NCI-H2107 (cell line): Measurements from ENCODE around the gene R3HDM2.
A peak's percentile ranks its signal among the peaks of the same experiment; 100 is the strongest.
"Not testable (repeated sequence)": the region's sequence is repeated elsewhere in the genome, so short reads cannot be mapped to it uniquely, and the experiment has no call there.

Experiments used
- DNase-seq: peaks from one replicate; lab custom pipeline; 2025; lab: John Stamatoyannopoulos, UW

R3HDM2 gene

DNA sequence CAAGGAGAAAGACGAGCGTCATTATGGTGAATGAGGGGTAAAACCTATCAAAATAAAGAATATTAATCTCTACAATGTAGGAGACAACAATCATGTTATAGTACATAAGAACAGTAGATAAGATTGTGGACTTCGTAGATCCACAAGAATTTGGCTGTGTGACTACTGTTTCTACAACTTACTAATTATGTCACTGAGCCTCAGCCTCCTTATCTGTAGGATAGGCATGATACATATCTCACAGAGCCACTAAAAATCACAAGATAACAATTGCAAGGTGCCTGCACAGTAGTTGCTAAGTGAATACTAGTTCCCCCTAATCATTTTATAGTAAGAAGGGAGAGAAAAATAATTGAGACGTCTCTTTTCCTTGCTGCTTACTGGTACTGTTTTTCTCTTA is 101.6 kb downstream of the R3HDM2 start:
- DNase-seq, result no peak

DNA sequence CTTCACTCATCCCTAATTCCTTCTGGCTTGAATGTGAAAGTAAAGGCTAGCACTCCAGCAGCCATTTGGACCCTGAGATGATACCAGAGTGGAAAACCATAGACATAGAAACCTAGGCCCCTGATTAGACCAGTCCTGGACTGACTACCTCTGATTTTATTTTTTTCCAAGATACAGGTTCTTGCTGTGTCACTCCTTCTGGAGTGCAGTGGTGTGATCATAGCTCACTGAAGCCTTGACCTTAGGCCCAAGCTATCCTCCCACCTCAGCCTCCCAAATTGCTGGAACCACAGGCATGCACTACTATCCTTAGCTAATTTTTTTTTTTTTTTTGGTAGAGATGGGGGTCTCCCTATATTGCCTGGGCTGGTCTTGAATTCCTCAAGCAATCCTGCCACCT is 105.4 kb downstream of the R3HDM2 start:
- DNase-seq, result no peak

DNA sequence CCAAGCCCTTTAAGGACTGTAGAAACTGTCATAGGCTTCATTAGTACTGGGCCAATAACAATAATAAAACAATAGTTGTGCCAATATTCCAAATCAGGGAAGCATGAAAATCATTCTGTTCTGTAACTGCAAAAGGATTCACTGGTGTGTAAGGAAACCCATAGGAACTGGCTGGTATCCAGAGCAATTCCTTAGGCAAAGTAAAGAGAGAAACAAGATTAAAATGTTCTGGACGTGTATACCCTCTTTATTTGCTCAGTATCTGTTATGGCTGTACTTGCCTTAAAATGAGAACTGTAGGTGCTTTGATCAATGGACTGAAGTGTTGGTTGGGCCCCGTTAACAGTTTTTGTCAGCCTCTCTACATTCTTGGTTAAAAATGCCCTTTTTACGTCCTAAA is 107.4 kb downstream of the R3HDM2 start:
- no peak for DNase-seq

DNA sequence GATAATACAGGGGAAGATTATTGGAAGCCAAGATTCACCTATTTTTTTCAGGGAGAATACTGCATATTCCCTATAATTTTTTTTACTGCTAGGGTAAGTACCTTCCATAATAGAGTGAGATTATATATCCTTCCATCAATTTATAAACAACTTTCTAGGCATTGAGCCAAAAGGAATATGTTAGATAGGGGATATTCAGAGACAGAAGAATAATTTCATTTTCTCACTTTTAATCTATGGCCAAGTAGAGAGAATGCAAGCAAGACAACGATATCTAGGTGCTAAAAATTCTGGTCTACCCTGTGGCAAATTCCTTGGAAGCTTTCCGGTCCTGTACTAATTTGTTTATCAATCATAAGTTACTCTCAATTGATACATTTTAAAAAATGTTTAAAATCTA is 110.2 kb downstream of the R3HDM2 start:
- no peak for DNase-seq

DNA sequence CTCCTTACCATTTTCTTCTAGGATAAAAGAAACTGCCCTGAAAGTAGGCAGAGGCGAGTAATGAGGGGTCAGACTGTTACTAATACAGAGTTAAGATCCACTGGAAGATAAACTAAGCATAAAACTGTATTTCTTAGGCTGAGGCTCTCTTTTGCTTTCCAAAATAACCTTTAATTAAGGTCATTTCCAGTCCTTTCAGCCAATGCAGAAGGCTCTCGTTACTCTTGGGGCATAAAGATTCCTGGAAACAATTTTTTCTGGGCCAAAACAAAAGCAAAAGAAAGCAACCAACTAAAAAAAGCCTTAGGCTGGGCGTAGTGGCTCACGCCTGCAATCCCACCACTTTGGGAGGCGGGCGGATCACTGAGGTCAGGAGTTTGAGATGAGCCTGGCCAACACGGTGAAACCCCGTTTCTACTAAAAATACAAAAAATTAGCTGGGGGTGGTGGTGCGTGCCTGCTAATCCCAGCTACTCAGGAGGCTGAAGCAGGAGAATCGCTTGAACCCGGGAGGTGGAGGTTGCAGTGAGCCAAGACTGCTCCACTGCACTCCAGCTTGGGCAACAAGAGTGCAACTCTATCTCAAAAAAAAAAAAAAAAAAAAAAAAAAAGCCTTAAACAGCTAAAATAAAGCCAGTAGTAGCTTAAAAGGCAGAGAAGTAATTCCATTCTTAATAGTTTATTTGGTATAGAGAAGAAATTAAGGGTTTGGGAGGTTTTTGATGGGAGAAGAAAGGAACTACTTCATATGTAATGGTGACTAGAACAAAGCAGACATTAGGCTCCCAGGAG is 111.0 kb downstream of the R3HDM2 start:
- no peak for DNase-seq

DNA sequence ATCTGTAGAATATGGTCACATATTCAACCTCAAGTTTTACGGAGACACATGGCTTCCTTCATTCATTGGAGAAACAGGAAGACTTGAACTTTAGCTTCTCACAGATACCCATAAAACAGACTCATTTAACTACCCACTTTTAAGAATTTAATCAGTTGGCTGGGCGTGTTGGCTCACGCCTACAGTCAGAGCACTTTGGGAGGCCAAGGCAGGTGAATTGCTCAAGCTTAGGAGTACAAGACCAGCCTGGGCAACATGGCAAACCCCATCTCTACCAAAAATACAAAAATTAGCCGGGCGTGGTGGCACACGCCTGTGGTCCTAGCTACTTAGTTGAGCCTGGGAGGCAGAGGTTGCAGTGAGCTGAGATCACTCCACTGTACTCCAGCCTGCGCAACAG is 115.2 kb downstream of the R3HDM2 start:
- no peak for DNase-seq

DNA sequence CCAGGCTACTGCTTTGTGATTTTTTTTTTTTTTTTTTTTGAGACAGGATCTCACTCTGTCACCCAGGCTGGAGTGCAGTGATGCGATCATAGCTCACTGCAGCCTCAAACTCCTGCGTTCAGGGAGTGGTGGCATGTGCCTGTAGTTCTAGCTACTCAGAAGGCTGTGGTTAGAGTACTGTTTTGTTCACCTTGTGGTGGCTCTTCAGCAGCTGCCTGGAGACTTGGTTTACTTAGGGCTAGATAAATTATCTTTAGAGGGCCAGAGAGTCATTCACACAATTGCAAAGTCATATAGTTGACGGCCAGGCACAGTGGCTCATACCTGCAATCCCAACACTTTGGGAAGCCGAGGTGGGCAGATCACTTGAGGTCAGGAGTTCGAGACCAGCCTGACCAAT is 118.6 kb downstream of the R3HDM2 start:
- not testable (repeated sequence) for DNase-seq

DNA sequence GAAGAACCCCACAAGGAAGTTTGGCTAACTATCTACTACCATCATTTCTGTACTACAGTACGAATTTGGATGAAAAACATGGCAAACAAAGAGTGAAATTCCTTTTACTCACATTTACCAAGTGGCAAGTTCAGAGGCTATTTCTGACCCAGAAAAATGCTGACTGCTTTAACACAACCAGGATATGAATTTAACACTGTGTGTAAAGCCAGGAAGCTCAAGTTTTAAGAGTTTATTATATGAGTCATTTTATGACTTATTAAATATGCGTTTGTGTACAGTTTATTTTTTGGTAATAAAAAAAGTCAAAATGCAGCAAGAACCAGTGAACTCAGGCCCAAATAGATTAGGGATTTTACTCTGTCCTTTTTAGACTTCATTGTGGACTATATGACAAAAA is 121.4 kb downstream of the R3HDM2 start:
- DNase-seq, result no peak

DNA sequence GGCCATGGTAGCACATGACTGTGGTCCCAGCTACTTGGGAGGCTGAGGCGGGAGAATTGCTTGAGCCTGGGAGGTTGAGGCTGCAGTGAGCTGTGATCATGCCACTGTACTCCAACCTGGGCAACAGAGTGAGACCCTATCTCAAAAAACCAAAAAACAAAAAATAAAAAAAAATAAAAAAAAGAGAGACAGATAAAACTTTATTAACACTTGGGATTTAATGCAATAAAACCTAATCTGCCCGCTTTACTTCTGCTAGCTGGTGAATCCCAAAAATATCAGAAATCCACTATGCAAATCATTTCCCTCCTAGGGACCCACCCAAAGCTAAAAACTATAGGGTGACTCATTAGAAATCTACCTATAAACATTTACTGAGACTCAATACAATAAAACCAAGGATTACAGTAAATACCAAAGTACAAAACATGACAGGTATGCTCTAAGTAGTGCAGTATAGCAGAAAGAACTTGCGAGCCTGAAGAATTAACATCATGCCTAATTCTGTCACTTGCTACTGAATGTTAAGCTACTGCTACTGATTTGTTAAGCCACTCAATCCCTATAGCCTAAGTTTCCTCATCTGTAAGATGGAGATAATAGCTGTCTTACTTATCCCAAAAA is 129.8 kb downstream of the R3HDM2 start:
- no peak for DNase-seq

DNA sequence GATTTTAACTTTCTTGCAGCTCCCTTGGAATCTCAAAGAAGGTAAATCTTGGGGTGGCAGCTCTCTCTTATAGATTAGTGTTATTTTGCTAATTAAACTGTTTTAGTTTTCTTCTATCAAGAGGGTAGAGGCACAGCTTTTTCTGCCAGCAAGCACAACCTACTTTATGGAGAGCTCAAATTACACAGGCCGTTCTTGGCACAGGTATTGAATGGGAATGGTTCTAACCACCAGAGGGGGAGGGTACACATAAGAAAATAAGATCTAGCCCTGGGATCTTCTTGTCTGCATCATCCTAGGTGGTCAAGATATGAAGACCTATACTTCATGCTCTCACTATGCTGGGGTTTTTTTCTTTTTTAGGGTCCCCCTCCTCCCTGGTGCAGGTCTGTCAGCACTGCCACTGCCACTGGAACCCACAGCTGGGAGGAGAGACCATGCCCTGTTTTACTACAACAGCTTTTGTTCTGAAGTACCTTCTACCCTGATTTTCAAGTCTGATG is 131.3 kb downstream of the R3HDM2 start:
- peak; percentile 24 for DNase-seq

DNA sequence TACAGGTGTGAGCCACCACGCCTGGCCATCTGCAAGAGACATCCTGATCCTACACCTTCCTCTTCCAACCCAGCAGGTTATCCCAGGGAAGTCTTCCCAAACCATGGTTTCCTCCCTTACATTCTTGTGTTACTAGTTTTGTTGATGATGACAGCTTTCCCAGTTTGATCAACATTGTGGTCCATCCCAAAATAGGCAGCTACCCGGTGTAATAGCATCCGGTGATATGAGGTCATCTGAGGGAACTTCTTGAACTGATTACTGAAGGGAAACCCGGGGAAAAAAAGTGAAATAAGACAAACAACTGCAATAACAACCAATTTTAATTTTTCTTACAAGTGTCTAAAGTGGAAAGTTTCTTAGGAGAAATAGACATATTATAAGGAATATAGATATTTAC is 134.6 kb downstream of the R3HDM2 start:
- DNase-seq, result no peak

DNA sequence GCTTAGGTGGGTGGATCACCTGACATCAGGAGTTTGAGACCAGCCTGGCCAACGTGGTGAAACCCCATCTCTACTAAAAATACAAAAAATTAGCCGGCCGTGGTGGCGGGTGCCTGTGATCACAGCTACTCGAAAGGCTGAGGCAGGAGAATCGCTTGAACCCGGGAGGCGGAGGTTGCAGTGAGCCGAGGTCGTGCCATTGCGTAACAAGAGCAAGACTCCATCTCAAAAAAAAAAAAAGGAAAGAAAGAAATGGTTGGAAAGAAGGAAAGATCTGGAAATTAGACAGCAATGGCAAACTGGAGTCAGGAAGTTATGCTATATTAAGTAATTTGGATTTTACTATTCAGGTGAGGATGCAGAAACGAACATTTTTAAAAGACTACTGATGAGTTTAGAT is 148.8 kb downstream of the R3HDM2 start:
- DNase-seq, result not testable (repeated sequence)

DNA sequence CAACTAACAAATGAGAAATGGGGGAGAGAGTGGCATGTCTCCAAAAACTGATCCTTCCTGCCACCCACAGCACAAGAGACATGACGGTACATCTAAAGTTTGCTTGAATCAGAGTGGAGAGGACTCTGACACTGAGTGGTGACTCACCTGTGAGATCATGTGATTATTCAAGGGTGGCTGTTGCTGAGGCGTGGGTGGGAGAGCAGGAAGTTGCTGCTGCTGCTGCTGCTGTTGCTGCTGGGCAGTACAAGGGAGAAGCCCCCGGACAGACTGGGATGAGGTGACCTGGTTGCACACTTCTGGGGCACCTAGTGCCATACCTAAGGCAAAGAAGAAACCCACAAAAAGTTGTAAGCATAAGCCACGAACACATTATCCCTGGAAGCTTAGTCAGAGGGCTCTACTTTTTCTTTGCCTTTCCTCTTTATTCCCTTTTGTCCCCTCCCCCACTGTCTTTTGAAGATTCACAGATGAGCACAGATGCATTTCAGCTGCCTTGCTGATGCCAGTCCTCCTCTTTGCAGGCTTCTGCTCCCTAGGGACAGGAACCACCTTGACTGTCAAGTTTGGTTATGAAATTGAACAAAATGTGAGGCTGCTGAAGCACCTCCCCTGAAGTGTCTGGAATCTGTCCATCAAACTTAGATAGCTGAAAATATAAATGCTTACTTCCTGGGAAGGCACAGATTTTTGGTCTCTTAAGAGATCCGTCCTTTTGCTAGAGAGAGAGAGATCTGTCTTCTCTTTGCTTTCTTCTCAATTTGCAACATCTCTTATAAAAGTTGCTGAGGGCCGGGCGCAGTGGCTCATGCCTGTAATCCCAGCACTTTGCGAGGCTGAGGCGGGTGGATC is 150.4 kb downstream of the R3HDM2 start:
- DNase-seq, result no peak

DNA sequence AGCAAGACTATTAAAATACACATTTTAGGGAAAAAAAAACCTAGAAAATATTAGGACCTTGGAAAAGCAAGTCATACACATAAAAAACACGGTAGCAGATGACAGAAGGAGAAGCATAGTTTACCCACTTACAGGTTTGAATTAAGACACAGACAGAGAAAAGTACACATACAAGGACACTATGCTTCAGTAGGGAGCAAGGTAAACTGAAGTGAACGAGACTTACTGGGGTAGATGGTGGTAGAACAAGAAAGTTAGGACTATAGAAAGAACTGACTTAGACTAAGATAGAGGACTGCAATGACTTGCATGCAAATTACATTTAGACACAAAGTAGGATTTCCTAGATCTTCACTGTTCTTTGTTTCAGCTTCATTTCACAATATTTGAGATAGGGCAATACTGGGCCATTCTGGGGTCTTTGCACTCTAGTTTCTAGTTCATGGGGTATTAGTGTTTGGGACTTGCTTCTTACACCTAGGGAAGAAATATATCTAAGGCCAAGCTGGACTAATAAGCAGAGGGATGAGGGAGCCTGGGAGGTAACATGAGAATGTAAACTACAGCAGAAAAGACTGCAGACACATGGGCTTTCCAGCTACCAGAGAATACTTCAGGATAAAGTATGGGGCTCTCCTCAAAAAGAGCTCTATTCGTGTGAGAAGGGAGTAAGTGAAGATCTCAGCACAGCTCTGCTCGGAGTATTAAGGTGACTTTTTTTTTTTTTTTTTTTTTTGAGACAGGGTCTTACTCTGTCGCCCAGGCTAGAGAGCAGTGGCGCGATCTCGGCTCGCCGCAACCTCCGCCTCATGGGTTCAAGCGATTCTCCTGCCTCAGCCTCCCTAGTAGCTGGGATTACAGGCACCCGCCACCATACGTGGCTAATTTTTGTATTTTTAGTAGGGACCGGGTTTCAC is 152.1 kb downstream of the R3HDM2 start:
- no peak for DNase-seq

DNA sequence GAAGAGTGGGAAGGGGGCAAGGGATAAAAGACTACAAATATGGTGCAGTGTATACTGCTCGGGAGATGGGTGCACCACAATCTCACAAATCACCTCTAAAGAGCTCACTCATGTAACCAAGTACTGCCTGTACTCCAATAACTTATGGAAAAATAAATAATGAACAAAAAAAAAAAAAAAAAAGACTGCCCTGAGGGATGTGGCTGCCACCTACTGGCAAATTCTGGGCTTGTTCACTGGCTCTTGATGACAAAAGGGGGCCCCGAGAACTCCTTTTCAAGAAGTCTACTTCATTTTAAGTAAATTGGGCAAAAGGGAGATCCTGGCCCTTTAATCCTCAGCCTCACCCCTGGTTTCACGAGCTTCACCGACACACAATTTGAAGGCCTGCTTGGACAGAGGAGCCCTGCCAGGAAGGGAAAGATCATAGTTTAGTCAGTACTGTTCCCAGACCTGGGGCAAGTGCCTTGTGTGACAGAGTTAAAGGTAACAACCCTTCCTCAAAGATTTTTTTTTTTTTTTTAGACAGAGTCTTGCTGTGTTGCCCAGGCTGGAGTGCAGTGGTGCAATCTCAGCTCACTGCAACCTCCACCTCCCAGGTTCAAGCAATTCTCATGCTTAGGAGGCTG is 153.8 kb downstream of the R3HDM2 start:
- DNase-seq, result no peak

DNA sequence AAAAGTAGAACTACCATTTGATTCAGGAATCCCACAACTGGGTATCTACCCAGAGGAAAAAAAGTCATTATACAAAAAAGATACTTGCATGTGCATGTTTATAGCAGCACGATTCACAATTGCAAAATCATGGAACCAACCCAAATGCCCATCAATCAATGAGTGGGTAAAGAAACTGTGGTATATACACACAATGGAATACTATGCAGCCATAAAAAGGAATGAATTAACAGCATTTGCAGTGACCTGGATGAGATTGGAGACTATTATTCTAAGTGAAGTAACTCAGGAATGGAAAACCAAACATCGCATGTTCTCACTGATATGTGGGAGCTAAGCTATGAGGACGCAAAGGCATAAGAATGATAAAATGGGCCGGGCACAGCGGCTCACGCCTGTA is 154.6 kb downstream of the R3HDM2 start:
- DNase-seq, result not testable (repeated sequence)

DNA sequence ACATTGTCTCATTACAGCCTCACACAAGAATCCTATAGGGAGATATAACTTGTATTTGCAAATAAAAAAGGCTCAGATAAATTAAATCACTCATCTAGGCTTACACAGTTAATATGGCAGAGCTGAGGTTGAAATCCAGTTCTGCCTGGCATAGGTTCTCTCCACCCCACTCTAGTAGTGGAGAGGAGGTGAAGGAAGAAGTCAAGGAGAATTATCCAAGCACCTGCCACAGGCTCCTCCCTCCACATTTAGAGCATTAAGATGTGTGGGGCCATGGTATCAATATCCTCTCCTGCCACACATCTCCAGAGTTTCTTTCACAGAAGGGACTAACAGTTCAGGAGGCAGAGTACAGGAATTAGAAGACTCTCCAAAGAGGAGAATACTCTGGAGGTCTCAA is 157.3 kb downstream of the R3HDM2 start:
- DNase-seq, result no peak

DNA sequence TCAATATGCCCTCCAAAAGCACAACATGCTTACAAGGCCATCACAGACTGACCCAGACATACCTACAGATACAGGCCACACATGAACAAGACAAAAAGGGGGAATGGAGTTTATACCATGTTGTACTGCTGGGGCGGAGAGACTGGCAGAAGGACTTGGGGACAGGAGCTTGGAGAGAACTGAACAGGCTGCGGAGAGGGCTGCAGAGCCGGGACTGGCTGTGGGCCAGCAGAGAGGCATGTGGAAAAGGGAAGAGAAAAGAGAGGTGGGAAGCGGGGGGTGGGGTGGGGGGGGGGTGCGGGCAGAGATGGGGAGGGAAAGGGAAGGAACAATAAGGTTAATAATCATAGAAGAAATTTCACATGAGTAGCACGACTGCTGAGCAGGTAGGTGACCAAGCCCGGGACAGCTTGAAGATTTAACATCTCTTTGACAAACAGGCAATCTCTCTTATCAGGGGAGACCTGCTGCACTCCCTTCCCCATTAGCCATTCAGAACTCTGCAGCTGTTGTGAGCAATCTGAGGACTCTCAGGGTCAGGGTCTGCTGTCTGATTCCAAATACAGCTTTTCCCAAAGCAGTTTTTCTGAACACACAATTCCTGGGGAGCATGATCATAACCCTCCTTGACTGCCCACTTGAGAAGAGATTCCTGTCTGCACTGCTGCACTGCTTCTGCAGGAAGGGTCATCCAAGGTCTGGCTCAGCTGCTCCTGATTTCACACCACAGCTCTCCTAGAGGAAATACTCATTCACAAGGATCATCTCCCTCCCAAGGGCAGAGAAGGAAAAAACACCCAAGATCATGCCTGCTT is 158.3 kb downstream of the R3HDM2 start:
- DNase-seq, result no peak

DNA sequence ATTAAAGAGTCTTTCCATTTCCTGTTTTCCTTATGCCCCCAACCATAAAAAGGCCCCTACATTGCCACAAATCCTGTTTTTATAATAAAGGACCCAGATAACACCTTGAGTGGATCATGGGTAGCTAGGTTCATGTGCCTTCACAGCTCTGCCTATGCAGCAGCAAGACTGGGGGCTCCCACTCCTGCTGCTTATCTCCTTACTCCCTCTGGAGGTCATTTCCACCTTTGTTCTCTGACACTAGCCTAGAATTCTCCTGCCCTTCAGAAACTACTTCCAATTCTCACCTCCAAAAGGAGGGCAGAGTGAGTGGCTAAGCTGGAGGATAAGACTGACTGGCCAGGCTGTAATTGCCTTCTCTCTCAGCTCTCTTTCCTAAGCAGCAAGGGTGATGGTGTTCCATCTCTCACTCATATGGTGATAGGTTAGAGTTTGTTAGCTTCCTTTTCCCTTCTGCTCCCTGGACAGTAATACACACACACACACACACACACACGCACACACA is 159.8 kb downstream of the R3HDM2 start:
- no peak for DNase-seq

DNA sequence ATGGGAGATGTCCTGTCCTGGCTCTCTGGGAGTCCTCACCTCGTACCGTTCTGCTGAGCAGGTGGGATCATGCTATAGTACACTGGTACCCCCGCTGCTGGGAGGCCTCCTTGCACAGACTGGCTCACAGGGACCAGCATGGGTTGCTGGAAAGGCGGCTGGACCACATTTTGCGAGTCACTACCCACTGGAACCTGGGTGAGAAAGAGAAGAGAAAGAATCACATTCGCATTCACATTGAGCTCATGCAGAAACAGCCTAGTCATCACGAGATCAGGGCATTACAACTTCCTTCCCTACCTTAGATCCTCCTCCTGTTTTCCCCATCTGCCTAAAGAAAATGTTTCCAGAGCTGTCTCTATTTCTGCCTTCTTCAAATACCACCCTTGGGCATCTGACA is 162.6 kb downstream of the R3HDM2 start:
- no peak for DNase-seq
